GM18873 (cell line): ENCODE results near the gene ASCC1.

Experiments used
- ATAC-seq: cut with Tn5 transposase; IDR thresholded peaks from one replicate; pipeline ENCODE4 v1.9.1; 2021; ENCODE audit warnings: mild to moderate bottlenecking, moderate library complexity, moderate number of reproducible peaks; ENCODE audit not compliant: unreplicated experiment, low FRiP score

Gene ASCC1

GRCh38 chr10:72072639-72073038 lies 143.4 kb downstream of the ASCC1 start:
- ATAC-seq, result no peak

- ATAC-seq, result no peak
These were observed 144.0 kb downstream of the ASCC1 start for GRCh38 chr10:72072046-72072445.

GRCh38 chr10:72069751-72070526 lies 146.1 kb downstream of the ASCC1 start:
- ATAC-seq, result no peak

- ATAC-seq, result no peak
These were observed 147.1 kb downstream of the ASCC1 start for GRCh38 chr10:72068901-72069446.

GRCh38 chr10:72068126-72068765 lies 147.8 kb downstream of the ASCC1 start:
- no peak for ATAC-seq

GRCh38 chr10:72067463-72068125 lies 148.5 kb downstream of the ASCC1 start:
- ATAC-seq, result no peak

GRCh38 chr10:72066318-72067284 lies 149.5 kb downstream of the ASCC1 start:
- ATAC-seq, result no peak

GRCh38 chr10:72065439-72066025 lies 150.5 kb downstream of the ASCC1 start:
- ATAC-seq, result no peak

- ATAC-seq, result no peak
These were observed 152.2 kb downstream of the ASCC1 start for GRCh38 chr10:72063703-72064391.

- ATAC-seq, result no peak
These were observed 153.0 kb downstream of the ASCC1 start for GRCh38 chr10:72062832-72063702.

- no peak for ATAC-seq
These were observed 153.7 kb downstream of the ASCC1 start for GRCh38 chr10:72062382-72062781.

- no peak for ATAC-seq
These were observed 154.1 kb downstream of the ASCC1 start for GRCh38 chr10:72061930-72062329.

GRCh38 chr10:72061491-72061890 lies 154.6 kb downstream of the ASCC1 start:
- no peak for ATAC-seq

GRCh38 chr10:72059843-72060822 lies 155.9 kb downstream of the ASCC1 start:
- no peak for ATAC-seq

- no peak for ATAC-seq
These were observed 156.9 kb downstream of the ASCC1 start for GRCh38 chr10:72058989-72059842.

- no peak for ATAC-seq
These were observed 157.7 kb downstream of the ASCC1 start for GRCh38 chr10:72058347-72058898.
